CD4-positive, alpha-beta T cell treated with Interleukin-2 at 100 ng/mL for 4 hours (primary cell): ENCODE measurements around the gene CMSS1.

Experiments used
- DNase-seq: peaks from one replicate; pipeline ENCODE4 v3.0.0-alpha.2; 2020; ENCODE audit warnings: low spot score

CMSS1 gene

GRCh38 chr3:100107221-100107814, 289.7 kb downstream of the CMSS1 start:
- no peak for DNase-seq

- DNase-seq, result no peak
These were observed 290.9 kb downstream of the CMSS1 start for GRCh38 chr3:100108464-100109079.

- DNase-seq, result no peak
These were observed 292.5 kb downstream of the CMSS1 start for GRCh38 chr3:100110162-100110561.

GRCh38 chr3:100111728-100112127, 294.1 kb downstream of the CMSS1 start:
- no peak for DNase-seq

GRCh38 chr3:100113723-100114412, 296.2 kb downstream of the CMSS1 start:
- DNase-seq, result no peak

GRCh38 chr3:100114413-100115030, 296.9 kb downstream of the CMSS1 start, which contains the start of gene FILIP1L:
FILIP1L (minus strand) TSS chr3:100114501.
- no peak for DNase-seq

- DNase-seq, result no peak
These were observed 299.4 kb downstream of the CMSS1 start for GRCh38 chr3:100117093-100117492.

GRCh38 chr3:100120012-100120411, 302.4 kb downstream of the CMSS1 start:
- no peak for DNase-seq

GRCh38 chr3:100120693-100121092, 303.0 kb downstream of the CMSS1 start:
- DNase-seq, result no peak

GRCh38 chr3:100122321-100122720, 304.7 kb downstream of the CMSS1 start:
- no peak for DNase-seq

GRCh38 chr3:100123112-100123511, 305.4 kb downstream of the CMSS1 start:
- DNase-seq, result no peak

GRCh38 chr3:100124201-100124761, 306.6 kb downstream of the CMSS1 start:
- DNase-seq, result no peak

GRCh38 chr3:100125161-100125938, 307.7 kb downstream of the CMSS1 start:
- no peak for DNase-seq

- no peak for DNase-seq
These were observed 310.1 kb downstream of the CMSS1 start for GRCh38 chr3:100127792-100128191.

GRCh38 chr3:100128565-100128964, 310.9 kb downstream of the CMSS1 start:
- DNase-seq, result no peak

GRCh38 chr3:100129941-100130340, 312.3 kb downstream of the CMSS1 start:
- no peak for DNase-seq

- DNase-seq, result no peak
These were observed 313.6 kb downstream of the CMSS1 start for GRCh38 chr3:100131241-100131640.

GRCh38 chr3:100136921-100137320, 319.3 kb downstream of the CMSS1 start:
- no peak for DNase-seq

GRCh38 chr3:100140976-100141375, 323.3 kb downstream of the CMSS1 start:
- DNase-seq, result no peak

- no peak for DNase-seq
These were observed 323.9 kb downstream of the CMSS1 start for GRCh38 chr3:100141586-100141985.

GRCh38 chr3:100144255-100144866, 326.7 kb downstream of the CMSS1 start:
- no peak for DNase-seq
